Measurements from ENCODE around the gene TFCP2L1. TPM values are rescaled to one million over a fixed set of nuclear protein-coding genes. Genes with fewer than 3 reads are reported as not detected.

The TFCP2L1 gene
- total and polyA plus RNA-seq, 8 donors: 2.0 to 7.7 (median 4.5) TPM

- Histone ChIP-seq H3K27ac (no peak overlapping the region), H3K36me3 (no peaks in the 10 kb centered on the region), H3K4me1 (peaks cover 6 to 10% (median 6%) of the 10 kb centered on the region in 3 donors), H3K9me3 (no peaks in the 10 kb centered on the region), H3K27me3 (no peaks in the 10 kb centered on the region), H3K4me3 (no peak overlapping the region)
- no peak for ATAC-seq
- WGBS, 2 donors: 88 to 93% methylated on average over 8 of the region's 8 CpGs
- intact Hi-C loops (cut with DNase I): no loop called here
- DNase-seq: peak in 1 of 6 donors; percentile 19
- FAIRE-seq: no peak
- TF ChIP-seq CTCF (IDR thresholded peaks at IDR 0.05): no peak
These were observed 71.6 kb downstream of the TFCP2L1 start for GRCh38 chr2:121213386-121213785.

GRCh38 chr2:121212661-121213325 lies 72.2 kb downstream of the TFCP2L1 start:
- TF ChIP-seq CTCF (IDR thresholded peaks at IDR 0.05): no peak
- H3K27ac ChIP-seq: no peak overlapping the region
- WGBS, 2 donors: 83 to 92% methylated on average over 30 to 33 of the region's 33 CpGs
- H3K36me3 ChIP-seq: no peaks in the 10 kb centered on the region
- FAIRE-seq (no peak), DNase-seq (peak in 1 of 6 donors; percentile 55), ATAC-seq (no peak)
- H3K27me3 ChIP-seq: no peaks in the 10 kb centered on the region
- no peaks in the 10 kb centered on the region for H3K9me3 ChIP-seq
- H3K4me3 ChIP-seq: no peak overlapping the region
- intact Hi-C loops (cut with DNase I): no loop called here
- peaks cover 6 to 10% (median 6%) of the 10 kb centered on the region in 3 donors for H3K4me1 ChIP-seq

- Histone ChIP-seq H3K9me3 (no peaks in the 10 kb centered on the region), H3K27me3 (no peaks in the 10 kb centered on the region), H3K4me1 (peaks cover 6 to 10% (median 6%) of the 10 kb centered on the region in 3 donors), H3K4me3 (no peak overlapping the region), H3K36me3 (no peaks in the 10 kb centered on the region), H3K27ac (no peak overlapping the region)
- ATAC-seq (peak; percentile 4 to 32 (median 22)), DNase-seq (peak in 1 of 6 donors; percentile 62), FAIRE-seq (no peak)
- TF ChIP-seq CTCF (IDR thresholded peaks at IDR 0.05): no peak
- WGBS, 2 donors: 75 to 86% methylated on average over 8 of the region's 8 CpGs
- intact Hi-C loops (cut with DNase I): no loop called here
These were observed 73.3 kb downstream of the TFCP2L1 start for GRCh38 chr2:121211689-121212151.

- DNase-seq (peak in 4 of 6 donors; percentile 7 to 50 (median 23)), FAIRE-seq (no peak), ATAC-seq (peak; percentile 74 to 91 (median 84))
- intact Hi-C loops (cut with DNase I): no loop called here
- H3K27ac ChIP-seq: no peak overlapping the region
- TF ChIP-seq CTCF (IDR thresholded peaks at IDR 0.05): no peak
- H3K36me3 ChIP-seq: no peaks in the 10 kb centered on the region
- H3K9me3 ChIP-seq: no peaks in the 10 kb centered on the region
- H3K27me3 ChIP-seq: no peaks in the 10 kb centered on the region
- H3K4me3 ChIP-seq: no peak overlapping the region
- WGBS, 2 donors: 18 to 32% methylated on average over 4 to 5 of the region's 5 CpGs
- peaks cover 6 to 10% (median 6%) of the 10 kb centered on the region in 3 donors for H3K4me1 ChIP-seq
These were observed 73.8 kb downstream of the TFCP2L1 start for GRCh38 chr2:121211251-121211650.

GRCh38 chr2:121210691-121211090 lies 74.3 kb downstream of the TFCP2L1 start:
- TF ChIP-seq CTCF (IDR thresholded peaks at IDR 0.05): no peak
- no peak overlapping the region for H3K27ac ChIP-seq
- no peak overlapping the region for H3K4me3 ChIP-seq
- no peaks in the 10 kb centered on the region for H3K36me3 ChIP-seq
- DNase-seq: peak; percentile 48 to 82 (median 71)
- peak; percentile 83 to 86 (median 84) for ATAC-seq
- H3K27me3 ChIP-seq: no peaks in the 10 kb centered on the region
- no peak for FAIRE-seq
- 25 to 26% methylated on average over 8 of the region's 8 CpGs for WGBS, 2 donors
- peaks cover 6 to 10% (median 6%) of the 10 kb centered on the region in 3 donors for H3K4me1 ChIP-seq
- intact Hi-C loops (cut with DNase I): no loop called here
- no peaks in the 10 kb centered on the region for H3K9me3 ChIP-seq

Measured in pancreas (tissue), 10 donors.